ENCODE results near the gene KRT75. TPM values are rescaled to one million over a fixed set of nuclear protein-coding genes. Genes with fewer than 3 reads are reported as not detected.

Gene KRT75
- polyA plus RNA-seq, 1 experiment = not detected

DNA sequence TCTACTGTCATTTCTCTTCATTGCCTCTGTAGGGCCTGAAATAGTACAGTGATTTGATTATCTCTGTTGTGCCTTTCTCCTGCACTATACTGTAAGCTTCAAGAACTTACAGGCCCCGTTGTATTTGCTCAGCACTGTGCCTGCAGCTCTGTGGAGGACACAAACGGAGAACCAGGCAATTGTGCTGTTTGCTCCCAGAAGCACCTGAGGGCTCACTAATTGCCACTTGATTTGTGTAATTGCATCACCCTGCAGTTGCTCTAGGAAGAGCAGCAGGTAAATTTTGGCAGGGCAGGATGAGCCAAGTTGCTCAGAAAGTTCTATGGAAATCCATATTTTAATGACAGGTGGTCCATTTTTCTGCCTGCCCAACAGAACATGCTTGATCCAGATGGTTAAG is 16.4 kb downstream of the KRT75 start:
- TF ChIP-seq, protein P1, sequence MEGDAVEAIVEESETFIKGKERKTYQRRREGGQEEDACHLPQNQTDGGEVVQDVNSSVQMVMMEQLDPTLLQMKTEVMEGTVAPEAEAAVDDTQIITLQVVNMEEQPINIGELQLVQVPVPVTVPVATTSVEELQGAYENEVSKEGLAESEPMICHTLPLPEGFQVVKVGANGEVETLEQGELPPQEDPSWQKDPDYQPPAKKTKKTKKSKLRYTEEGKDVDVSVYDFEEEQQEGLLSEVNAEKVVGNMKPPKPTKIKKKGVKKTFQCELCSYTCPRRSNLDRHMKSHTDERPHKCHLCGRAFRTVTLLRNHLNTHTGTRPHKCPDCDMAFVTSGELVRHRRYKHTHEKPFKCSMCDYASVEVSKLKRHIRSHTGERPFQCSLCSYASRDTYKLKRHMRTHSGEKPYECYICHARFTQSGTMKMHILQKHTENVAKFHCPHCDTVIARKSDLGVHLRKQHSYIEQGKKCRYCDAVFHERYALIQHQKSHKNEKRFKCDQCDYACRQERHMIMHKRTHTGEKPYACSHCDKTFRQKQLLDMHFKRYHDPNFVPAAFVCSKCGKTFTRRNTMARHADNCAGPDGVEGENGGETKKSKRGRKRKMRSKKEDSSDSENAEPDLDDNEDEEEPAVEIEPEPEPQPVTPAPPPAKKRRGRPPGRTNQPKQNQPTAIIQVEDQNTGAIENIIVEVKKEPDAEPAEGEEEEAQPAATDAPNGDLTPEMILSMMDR (IDR thresholded peaks at IDR 0.05; ENCODE audit: insufficient read depth, low read depth, low read length) = no peak
- Histone ChIP-seq H3K36me3 (ENCODE audit: control insufficient read depth, insufficient read depth, low read length) (no peaks in the 10 kb centered on the region), H3K27me3 (ENCODE audit: control insufficient read depth, insufficient read depth, low read length) (peaks cover 4% of the 10 kb centered on the region; the same call in 1 of the 2 replicates), H3K4me3 (ENCODE audit: low read depth, low read length) (no peak overlapping the region)
- CTCF ChIA-PET = no interaction called here
- no peak for DNase-seq (ENCODE audit: low read depth)
- POLR2A ChIA-PET = no interaction called here

DNA sequence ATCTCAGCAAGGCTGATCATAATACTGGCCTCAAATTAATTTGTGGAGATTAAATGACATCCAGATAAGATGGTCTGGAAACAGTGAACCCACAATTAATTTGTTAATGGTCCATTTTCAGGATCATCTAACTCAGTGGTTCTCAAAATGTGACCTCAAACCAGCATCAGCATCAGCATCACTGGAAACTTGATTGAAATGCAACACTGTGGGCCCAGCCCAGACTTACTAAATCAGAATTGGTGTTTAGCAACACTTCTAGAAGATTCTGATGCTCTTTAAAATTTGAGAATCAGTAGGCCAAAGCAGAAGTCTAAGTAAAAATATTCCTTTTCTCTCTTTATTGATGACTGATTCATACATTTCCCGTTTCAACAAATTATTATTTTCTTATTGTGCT is 17.4 kb downstream of the KRT75 start:
- DNase-seq (ENCODE audit: low read depth) = no peak
- ChIA-PET CTCF (interaction anchor here (1.2 to 1.6 kb wide), 3 partner anchors 17 to 468 kb away, joined by 4 read pairs; no protein-coding TSS in a partner anchor), POLR2A (no interaction called here)
- TF ChIP-seq, protein P1 (IDR thresholded peaks at IDR 0.05; ENCODE audit: insufficient read depth, low read depth, low read length) = no peak
- Histone ChIP-seq H3K36me3 (ENCODE audit: control insufficient read depth, insufficient read depth, low read length) (no peaks in the 10 kb centered on the region), H3K4me3 (ENCODE audit: low read depth, low read length) (no peak overlapping the region), H3K27me3 (ENCODE audit: control insufficient read depth, insufficient read depth, low read length) (peaks cover 4% of the 10 kb centered on the region; the same call in 1 of the 2 replicates)

DNA sequence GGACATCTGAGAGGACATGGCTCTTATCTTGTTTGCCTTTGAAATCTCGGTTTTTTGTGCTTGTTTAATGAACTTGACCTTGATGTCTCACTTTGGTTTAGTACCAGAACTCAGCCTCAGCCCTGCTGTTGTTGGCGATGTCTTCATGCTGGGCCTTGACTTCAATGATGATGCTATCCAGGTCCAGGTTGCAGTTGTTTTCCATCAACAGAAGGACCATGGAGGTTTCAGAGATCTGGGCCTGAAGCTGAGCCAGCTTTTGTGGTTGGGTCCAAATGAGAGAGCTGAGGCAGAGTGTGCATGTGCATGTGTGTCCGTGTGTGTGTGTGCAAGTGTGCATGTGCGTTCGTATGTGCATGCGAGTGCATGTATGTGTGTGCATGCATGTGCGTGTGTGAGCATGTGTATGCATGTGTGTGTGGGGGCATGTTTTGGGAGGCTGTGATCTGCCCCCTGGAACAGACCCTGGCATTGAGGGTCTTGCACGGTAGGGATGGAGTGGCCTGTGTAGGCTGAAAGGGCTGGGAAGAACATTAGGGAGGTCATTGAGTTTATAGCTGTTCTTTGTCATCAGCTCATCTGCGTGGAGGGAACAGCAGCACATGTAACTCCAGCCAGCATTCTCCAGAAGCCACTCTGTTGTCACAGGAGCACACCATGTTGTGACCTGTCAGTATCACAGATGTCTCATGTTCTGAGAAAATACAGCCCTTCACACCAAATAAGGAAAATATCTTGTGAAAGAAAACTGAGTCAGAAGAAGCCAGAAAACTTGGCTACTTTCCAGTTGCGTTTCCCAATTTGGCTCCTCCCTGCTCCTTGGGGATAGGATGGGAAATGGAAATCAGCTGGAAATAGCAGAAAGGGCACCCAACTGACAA is 18.1 kb downstream of the KRT75 start:
- POLR2A ChIA-PET = no interaction called here
- Histone ChIP-seq H3K27me3 (ENCODE audit: control insufficient read depth, insufficient read depth, low read length) (peaks cover under 1% of the 10 kb centered on the region; the same call in 1 of the 2 replicates), H3K36me3 (ENCODE audit: control insufficient read depth, insufficient read depth, low read length) (no peaks in the 10 kb centered on the region), H3K4me3 (ENCODE audit: low read depth, low read length) (no peak overlapping the region)
- TF ChIP-seq, protein P1 (IDR thresholded peaks at IDR 0.05; ENCODE audit: insufficient read depth, low read depth, low read length) = no peak
- CTCF ChIA-PET = interaction anchor here (0.9 to 1.6 kb wide), 4 partner anchors 12 to 469 kb away, joined by 3 to 4 read pairs (median 4); no protein-coding TSS in a partner anchor
- no peak for DNase-seq (ENCODE audit: low read depth)

GRCh38 chr12:52414936-52415335 is 19.2 kb downstream of the KRT75 start:
- DNase-seq (ENCODE audit: low read depth) = no peak
- ChIA-PET CTCF (no interaction called here), POLR2A (no interaction called here)
- no peak overlapping the region for H3K4me3 ChIP-seq (ENCODE audit: low read depth, low read length)
- TF ChIP-seq, protein P1 (IDR thresholded peaks at IDR 0.05; ENCODE audit: insufficient read depth, low read depth, low read length) = no peak
- no peaks in the 10 kb centered on the region; the same call in 1 of the 2 replicates for H3K27me3 ChIP-seq (ENCODE audit: control insufficient read depth, insufficient read depth, low read length)
- H3K36me3 ChIP-seq (ENCODE audit: control insufficient read depth, insufficient read depth, low read length) = no peaks in the 10 kb centered on the region

DNA sequence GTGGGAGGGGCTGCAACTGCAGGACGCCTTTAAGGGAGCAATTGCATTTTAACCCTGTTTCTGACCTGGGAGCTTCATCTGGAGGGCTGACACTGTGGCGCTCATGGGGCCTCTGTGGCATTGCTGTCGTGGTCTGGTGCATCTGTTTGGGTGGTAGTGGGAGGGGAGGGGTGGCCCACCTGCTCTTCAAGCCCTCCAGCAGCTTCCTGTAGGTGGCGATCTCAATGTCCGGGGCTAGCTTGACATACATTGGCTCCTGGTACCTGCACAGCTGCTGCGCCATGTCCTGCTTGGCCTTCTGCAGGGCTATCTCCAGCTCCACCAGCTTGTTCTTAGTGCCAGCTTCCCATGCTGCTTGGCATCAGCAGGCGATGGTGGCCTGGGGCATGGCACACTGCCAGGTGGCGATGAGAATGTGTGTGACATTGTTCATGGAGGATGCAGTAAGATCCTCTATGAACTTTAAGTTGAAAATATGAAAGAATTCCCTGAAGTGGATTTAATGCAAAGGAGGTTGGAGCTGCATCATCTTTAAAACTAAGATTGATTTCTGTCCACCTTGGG is 20.3 kb downstream of the KRT75 start:
- DNase-seq (ENCODE audit: low read depth) = no peak
- ChIA-PET POLR2A (interaction anchor here (0.6 kb wide), 1 partner anchor 16 kb away, joined by 7 read pairs; no protein-coding TSS in a partner anchor), CTCF (interaction anchor here (0.7 to 2.2 kb wide), 4 partner anchors 13 to 19 kb away, joined by 3 to 10 read pairs (median 4); no protein-coding TSS in a partner anchor)
- Histone ChIP-seq H3K27me3 (ENCODE audit: control insufficient read depth, insufficient read depth, low read length) (no peaks in the 10 kb centered on the region; the same call in 1 of the 2 replicates), H3K4me3 (ENCODE audit: low read depth, low read length) (no peak overlapping the region), H3K36me3 (ENCODE audit: control insufficient read depth, insufficient read depth, low read length) (no peaks in the 10 kb centered on the region)
- TF ChIP-seq, protein P1 (IDR thresholded peaks at IDR 0.05; ENCODE audit: insufficient read depth, low read depth, low read length) = no peak
